ENCODE measurements around the gene AIMP1. TPM values are rescaled to one million over a fixed set of nuclear protein-coding genes. Genes with fewer than 3 reads are reported as not detected.
"Not testable (repeated sequence)": the region's sequence is repeated elsewhere in the genome, so short reads cannot be mapped to it uniquely, and the experiment has no call there.

Gene AIMP1
- total and polyA plus RNA-seq, 2 of the 13 experiments (the other 11 are each of a cell fraction or from before 2014, with no cell fraction given) = 28.6 to 82.9 TPM

DNA sequence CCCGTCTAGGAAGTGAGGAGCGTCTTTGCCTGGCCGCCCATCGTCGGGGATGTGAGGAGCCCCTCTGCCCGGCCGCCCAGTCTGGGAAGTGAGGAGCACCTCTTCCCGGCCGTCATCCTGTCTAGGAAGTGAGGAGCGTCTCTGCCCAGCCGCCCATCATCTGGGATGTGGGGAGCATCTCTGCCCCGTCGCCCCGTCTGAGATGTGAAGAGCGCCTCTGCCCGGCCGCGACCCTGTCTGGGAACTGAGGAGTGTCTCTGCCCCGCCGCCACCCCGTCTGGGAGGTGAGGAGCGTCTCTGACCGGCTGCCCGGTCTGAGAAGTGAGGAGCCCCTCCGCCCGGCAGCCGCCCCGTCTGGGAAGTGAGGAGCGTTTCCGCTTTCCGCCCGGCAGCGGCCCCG lies 4.8 kb downstream of the AIMP1 start:
- H2AFZ ChIP-seq (ENCODE audit: low read length); H3K36me3 ChIP-seq (replicated peaks in 1 of 2; ENCODE audit: control insufficient read depth in 1 of 2, insufficient read depth in 2 of 2, low read length in 2 of 2); H3K4me3 ChIP-seq (replicated peaks in 1 of 3; ENCODE audit: insufficient read depth in 1 of 3, low read depth in 2 of 3, low read length in 3 of 3); H4K20me1 ChIP-seq (ENCODE audit: insufficient read depth, low read length); BruUV-seq (replicated peaks); H3K27me3 ChIP-seq (ENCODE audit: control insufficient read depth in 1 of 2, insufficient read depth in 2 of 2, low read length in 2 of 2); ATAC-seq; H3K4me2 ChIP-seq (ENCODE audit: low read depth, low read length); H3K9ac ChIP-seq (ENCODE audit: insufficient read depth, low read depth, low read length); intact Hi-C loops (cut with micrococcal nuclease; ENCODE audit: unreplicated experiment); H3K9me3 ChIP-seq (ENCODE audit: low read length); FAIRE-seq; in situ Hi-C loops (cut with HindIII; ENCODE audit: extremely low pct_ligation_motif_present, low pct_unique_long_range_greater_than_20kb); CTCF ChIA-PET (ENCODE audit: low intra/inter-chr PET ratio, low total read pairs); DNase-seq (ENCODE audit: low spot score); H3K27ac ChIP-seq (ENCODE audit: extremely low read length, insufficient read depth, low read length); POLR2A ChIA-PET: not testable (repeated sequence)
- TF ChIP-seq RBFOX2 (IDR thresholded peaks at IDR 0.05; ENCODE audit: low read depth, low read length) = peak; percentile 50; the same call in 1 of the 2 replicates
- H3K4me1 ChIP-seq (ENCODE audit: insufficient read depth, low read length) = peaks cover 49% of the 10 kb centered on the region
- 100% methylated on average over 28 of the region's 34 CpGs for WGBS (ENCODE audit: low lambda C conversion rate)
- peaks cover 68% of the 10 kb centered on the region for H3K79me2 ChIP-seq (ENCODE audit: insufficient read depth, low read length)

DNA sequence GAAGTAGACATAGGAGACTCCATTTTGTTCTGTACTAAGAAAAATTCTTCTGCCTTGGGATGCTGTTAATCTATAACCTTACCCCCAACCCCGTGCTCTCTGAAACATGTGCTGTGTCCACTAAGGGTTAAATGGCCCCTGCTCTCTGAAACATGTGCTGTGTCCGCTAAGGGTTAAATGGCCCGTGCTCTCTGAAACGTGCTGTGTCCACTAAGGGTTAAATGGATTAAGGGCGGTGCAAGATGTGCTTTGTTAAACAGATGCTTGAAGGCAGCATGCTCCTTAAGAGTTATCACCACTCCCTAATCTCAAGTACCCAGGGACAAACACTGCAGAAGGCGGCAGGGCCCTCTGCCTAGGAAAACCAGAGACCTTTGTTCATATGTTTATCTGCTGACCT lies 5.5 kb downstream of the AIMP1 start:
- BruUV-seq (replicated peaks); H2AFZ ChIP-seq (ENCODE audit: low read length); intact Hi-C loops (cut with micrococcal nuclease; ENCODE audit: unreplicated experiment); FAIRE-seq; DNase-seq (ENCODE audit: low spot score); H3K36me3 ChIP-seq (replicated peaks in 1 of 2; ENCODE audit: control insufficient read depth in 1 of 2, insufficient read depth in 2 of 2, low read length in 2 of 2); H3K4me3 ChIP-seq (replicated peaks in 1 of 3; ENCODE audit: insufficient read depth in 1 of 3, low read depth in 2 of 3, low read length in 3 of 3); H3K9ac ChIP-seq (ENCODE audit: insufficient read depth, low read depth, low read length); in situ Hi-C loops (cut with HindIII; ENCODE audit: extremely low pct_ligation_motif_present, low pct_unique_long_range_greater_than_20kb); H4K20me1 ChIP-seq (ENCODE audit: insufficient read depth, low read length); H3K27me3 ChIP-seq (ENCODE audit: control insufficient read depth in 1 of 2, insufficient read depth in 2 of 2, low read length in 2 of 2); CTCF ChIA-PET (ENCODE audit: low intra/inter-chr PET ratio, low total read pairs); ATAC-seq; H3K9me3 ChIP-seq (ENCODE audit: low read length); POLR2A ChIA-PET; H3K27ac ChIP-seq (ENCODE audit: extremely low read length, insufficient read depth, low read length); H3K4me2 ChIP-seq (ENCODE audit: low read depth, low read length): not testable (repeated sequence)
- WGBS (ENCODE audit: low lambda C conversion rate) = 69% methylated on average over 5 of the region's 6 CpGs
- H3K4me1 ChIP-seq (ENCODE audit: insufficient read depth, low read length) = peaks cover 49% of the 10 kb centered on the region
- peak; percentile 82 for TF ChIP-seq ZNF652 (CRISPR knock-in tag; IDR thresholded peaks at IDR 0.05; ENCODE audit: borderline replicate concordance, low read depth)
- peaks cover 62% of the 10 kb centered on the region for H3K79me2 ChIP-seq (ENCODE audit: insufficient read depth, low read length)

DNA sequence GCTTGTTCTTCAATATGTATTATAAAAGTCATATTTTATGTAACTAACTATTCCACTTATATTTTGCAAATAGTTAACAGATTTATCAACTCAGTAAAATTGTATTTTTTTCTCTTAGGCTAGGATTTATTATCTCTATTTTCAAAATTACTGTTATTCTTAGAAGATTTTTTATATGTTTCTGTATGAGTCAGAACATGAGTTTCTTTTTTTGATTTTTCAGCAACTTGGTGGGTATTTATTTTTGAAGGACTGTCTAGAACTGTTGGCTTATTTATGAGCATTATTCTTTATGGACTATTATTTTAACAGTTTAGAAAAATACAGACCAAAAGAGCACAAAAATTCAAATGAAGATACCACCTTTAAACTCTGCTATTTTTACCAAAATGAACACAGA lies 6.8 kb downstream of the AIMP1 start:
- peaks cover 4 to 21% of the 10 kb centered on the region in 2 experiments; a peak in 4 of 5 replicates for H3K36me3 ChIP-seq (replicated peaks in 1 of 2; ENCODE audit: control insufficient read depth in 1 of 2, insufficient read depth in 2 of 2, low read length in 2 of 2)
- FAIRE-seq = no peak
- no peaks in the 10 kb centered on the region for H3K27me3 ChIP-seq (ENCODE audit: control insufficient read depth in 1 of 2, insufficient read depth in 2 of 2, low read length in 2 of 2)
- intact Hi-C loops (cut with micrococcal nuclease; ENCODE audit: unreplicated experiment) = no loop called here
- H4K20me1 ChIP-seq (ENCODE audit: insufficient read depth, low read length) = no peaks in the 10 kb centered on the region
- no peak overlapping the region for H2AFZ ChIP-seq (ENCODE audit: low read length)
- H3K27ac ChIP-seq (ENCODE audit: extremely low read length, insufficient read depth, low read length) = no peak overlapping the region
- H3K9ac ChIP-seq (ENCODE audit: insufficient read depth, low read depth, low read length) = no peak overlapping the region
- BruUV-seq (replicated peaks) = no TSS peak
- in situ Hi-C loops (cut with HindIII; ENCODE audit: extremely low pct_ligation_motif_present, low pct_unique_long_range_greater_than_20kb) = no loop called here
- H3K79me2 ChIP-seq (ENCODE audit: insufficient read depth, low read length) = peaks cover 49% of the 10 kb centered on the region
- ChIA-PET POLR2A (no interaction called here), CTCF (ENCODE audit: low intra/inter-chr PET ratio, low total read pairs) (no interaction called here)
- no peak for ATAC-seq
- no peaks in the 10 kb centered on the region for H3K9me3 ChIP-seq (ENCODE audit: low read length)
- H3K4me3 ChIP-seq (replicated peaks in 1 of 3; ENCODE audit: insufficient read depth in 1 of 3, low read depth in 2 of 3, low read length in 3 of 3) = no peak overlapping the region
- no peak for DNase-seq (ENCODE audit: low spot score)
- peaks cover 43% of the 10 kb centered on the region for H3K4me1 ChIP-seq (ENCODE audit: insufficient read depth, low read length)
- H3K4me2 ChIP-seq (ENCODE audit: low read depth, low read length) = no peak overlapping the region
- TF ChIP-seq ZNF670 (CRISPR knock-in tag; IDR thresholded peaks at IDR 0.05; ENCODE audit: borderline replicate concordance) (no peak), SCMH1 (CRISPR knock-in tag; IDR thresholded peaks at IDR 0.05; ENCODE audit: borderline replicate concordance) (no peak), SP140L (CRISPR knock-in tag; IDR thresholded peaks at IDR 0.05; ENCODE audit: borderline replicate concordance) (no peak)
- TF ChIP-seq, protein P1, sequence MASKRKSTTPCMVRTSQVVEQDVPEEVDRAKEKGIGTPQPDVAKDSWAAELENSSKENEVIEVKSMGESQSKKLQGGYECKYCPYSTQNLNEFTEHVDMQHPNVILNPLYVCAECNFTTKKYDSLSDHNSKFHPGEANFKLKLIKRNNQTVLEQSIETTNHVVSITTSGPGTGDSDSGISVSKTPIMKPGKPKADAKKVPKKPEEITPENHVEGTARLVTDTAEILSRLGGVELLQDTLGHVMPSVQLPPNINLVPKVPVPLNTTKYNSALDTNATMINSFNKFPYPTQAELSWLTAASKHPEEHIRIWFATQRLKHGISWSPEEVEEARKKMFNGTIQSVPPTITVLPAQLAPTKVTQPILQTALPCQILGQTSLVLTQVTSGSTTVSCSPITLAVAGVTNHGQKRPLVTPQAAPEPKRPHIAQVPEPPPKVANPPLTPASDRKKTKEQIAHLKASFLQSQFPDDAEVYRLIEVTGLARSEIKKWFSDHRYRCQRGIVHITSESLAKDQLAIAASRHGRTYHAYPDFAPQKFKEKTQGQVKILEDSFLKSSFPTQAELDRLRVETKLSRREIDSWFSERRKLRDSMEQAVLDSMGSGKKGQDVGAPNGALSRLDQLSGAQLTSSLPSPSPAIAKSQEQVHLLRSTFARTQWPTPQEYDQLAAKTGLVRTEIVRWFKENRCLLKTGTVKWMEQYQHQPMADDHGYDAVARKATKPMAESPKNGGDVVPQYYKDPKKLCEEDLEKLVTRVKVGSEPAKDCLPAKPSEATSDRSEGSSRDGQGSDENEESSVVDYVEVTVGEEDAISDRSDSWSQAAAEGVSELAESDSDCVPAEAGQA (IDR thresholded peaks at IDR 0.05; ENCODE audit: low read depth) = no peak
- TF ChIP-seq, protein P1 (CRISPR knock-in tag; IDR thresholded peaks at IDR 0.05; ENCODE audit: borderline replicate concordance) = no peak

All from HepG2 (cell line).